ENCODE results near the gene PDK4.
"Not testable (repeated sequence)": the region's sequence is repeated elsewhere in the genome, so short reads cannot be mapped to it uniquely, and the experiment has no call there.

PDK4 gene

GRCh38 chr7:95605275-95605674, 9.0 kb upstream of the PDK4 start:
- in situ Hi-C loops (cut with MboI; ENCODE audit: low sequenced_read_pairs) = no loop called here

GRCh38 chr7:95604811-95605210, 8.5 kb upstream of the PDK4 start:
- in situ Hi-C loops (cut with MboI; ENCODE audit: low sequenced_read_pairs) = not testable (repeated sequence)

GRCh38 chr7:95604397-95604796, 8.1 kb upstream of the PDK4 start:
- in situ Hi-C loops (cut with MboI; ENCODE audit: low sequenced_read_pairs) = not testable (repeated sequence)

DNA sequence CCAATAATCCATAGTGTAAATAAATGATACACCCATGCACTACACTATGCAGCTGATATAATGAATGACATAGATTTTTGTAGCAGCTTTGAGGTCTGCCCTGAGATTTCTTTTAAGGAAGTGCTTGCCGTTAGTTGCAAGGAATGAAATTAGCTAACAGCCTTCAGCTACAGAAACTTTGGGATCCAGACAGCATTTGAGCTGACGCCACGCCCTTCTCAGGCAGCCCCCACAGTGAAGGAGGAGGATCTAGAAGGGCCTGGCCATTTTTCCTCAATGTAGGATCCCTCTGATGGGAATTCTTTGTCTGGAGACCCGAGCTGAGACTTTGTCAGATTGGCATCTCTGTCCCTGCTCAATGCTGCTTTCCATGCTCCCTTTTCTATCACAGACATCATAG, 6.1 kb upstream of the PDK4 start:
- in situ Hi-C loops (cut with MboI; ENCODE audit: low sequenced_read_pairs) = no loop called here

- in situ Hi-C loops (cut with MboI; ENCODE audit: low sequenced_read_pairs) = no loop called here
Measured at GRCh38 chr7:95601316-95601715, 5.0 kb upstream of the PDK4 start.

DNA sequence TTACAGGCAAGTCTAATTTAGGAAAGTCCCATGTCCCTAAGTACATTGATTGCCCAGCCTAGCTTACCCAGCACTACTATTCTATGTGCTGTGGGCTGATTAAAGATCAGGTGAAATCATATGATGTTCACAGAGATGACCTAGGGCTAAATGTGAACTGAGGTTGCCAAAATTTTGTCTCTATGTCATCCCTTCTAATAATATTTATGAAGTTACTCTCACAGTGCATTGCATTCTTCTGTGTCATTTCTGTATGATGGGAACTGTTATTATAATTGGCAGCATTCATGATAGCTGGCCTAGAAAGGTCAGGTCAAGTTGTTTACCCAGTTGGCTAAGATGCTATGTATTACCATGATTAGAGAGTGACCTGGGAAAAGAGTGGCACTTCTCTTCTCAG, 2.8 kb upstream of the PDK4 start:
- in situ Hi-C loops (cut with MboI; ENCODE audit: low sequenced_read_pairs) = no loop called here

- in situ Hi-C loops (cut with MboI; ENCODE audit: low sequenced_read_pairs) = no loop called here
Measured at GRCh38 chr7:95598511-95598910, 2.2 kb upstream of the PDK4 start.

GRCh38 chr7:95595746-95596197, 544 bp downstream of the PDK4 start:
- in situ Hi-C loops (cut with MboI; ENCODE audit: low sequenced_read_pairs) = no loop called here

DNA sequence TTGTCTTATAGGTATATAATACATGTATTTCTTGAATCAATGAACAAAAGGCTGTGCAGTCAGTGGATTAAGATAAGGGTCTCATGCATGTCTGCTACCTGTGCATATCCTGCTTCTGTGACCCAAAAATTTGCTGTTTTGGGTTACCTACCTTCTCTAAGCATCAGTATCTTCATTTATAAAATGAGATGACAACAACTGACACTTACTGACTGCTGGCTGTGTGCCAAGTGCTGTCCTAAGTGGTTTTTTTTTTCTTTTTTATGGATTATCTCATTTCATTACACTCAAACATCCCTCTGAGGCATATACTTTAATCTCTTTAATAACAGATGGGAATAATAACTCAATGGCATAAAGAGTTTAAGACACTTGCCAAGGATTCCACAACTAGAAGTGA, 2.1 kb downstream of the PDK4 start:
- in situ Hi-C loops (cut with MboI; ENCODE audit: low sequenced_read_pairs) = no loop called here

DNA sequence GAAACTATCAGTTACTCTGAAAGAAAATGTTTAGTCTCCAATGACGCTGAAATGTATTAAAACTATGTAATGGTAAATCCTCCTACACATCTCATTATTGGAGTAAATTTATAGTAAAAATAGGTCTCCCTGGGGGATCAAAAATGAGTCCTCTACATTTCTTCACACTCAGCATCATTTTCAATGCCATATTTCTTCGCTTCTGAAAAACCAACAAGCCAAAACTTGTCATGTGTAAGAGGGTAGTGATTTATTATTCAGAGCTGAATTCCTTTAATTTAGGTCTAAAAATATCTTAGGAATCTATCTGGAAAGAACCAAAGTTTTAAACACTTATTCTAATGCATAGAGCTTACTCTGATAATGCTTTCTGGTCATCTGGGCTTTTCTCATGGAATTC, 3.0 kb downstream of the PDK4 start:
- in situ Hi-C loops (cut with MboI; ENCODE audit: low sequenced_read_pairs) = no loop called here

DNA sequence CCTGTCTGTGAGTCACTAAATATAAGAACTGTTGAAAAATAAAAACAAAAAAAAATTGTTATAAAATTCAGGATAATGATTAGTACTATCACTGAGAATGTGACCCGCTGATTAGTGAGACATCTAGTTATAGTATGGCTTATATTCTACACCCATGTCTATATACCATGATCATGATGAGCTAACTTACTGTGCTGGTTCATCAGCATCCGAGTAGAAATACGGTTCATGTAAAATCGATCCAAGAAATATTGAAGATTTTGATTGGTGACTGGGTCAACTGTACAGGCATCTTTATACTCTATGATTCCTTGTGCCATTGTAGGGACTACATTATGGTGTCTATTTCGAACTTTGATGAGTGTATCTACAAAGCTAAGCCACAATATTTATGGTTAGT, 3.7 kb downstream of the PDK4 start:
- in situ Hi-C loops (cut with MboI; ENCODE audit: low sequenced_read_pairs) = no loop called here

GRCh38 chr7:95590387-95591248, 5.7 kb downstream of the PDK4 start:
- in situ Hi-C loops (cut with MboI; ENCODE audit: low sequenced_read_pairs) = no loop called here

DNA sequence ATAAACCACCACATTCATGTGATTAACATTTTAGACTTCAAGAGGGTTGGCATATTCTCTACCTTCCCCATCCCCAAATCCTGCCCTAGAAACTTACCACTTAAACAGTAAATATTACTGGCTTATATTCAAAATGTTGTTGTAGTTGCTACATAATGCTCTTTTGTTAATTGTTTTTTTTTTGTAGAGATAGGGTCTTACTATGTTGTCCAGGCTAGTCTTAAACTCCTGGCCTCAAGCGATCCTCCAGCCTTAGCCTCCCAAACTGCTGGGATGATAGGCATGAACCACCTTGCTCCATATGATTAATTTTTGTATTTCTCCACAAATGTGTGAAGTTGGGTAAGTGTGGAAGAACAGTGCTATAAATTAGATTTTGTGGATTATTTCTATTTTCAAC, 6.5 kb downstream of the PDK4 start:
- in situ Hi-C loops (cut with MboI; ENCODE audit: low sequenced_read_pairs) = no loop called here

DNA sequence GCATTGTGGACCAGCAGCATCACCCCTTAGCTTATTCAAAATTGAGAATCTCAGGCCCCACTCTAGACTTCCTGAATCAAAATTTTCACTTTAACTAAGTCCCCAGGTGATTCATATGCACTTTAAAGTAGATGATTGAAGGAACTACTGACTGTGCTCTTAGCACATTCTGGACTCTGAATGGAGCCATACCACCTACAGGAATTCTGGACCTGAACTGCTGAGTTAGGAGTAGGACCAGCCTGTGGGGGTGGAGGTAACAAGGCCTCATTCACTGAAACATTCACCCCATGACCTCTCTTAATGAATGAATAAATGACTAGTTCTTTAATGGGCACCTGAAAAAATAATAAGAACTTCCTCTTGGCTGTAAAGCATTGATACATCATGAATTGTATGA, 7.3 kb downstream of the PDK4 start:
- in situ Hi-C loops (cut with MboI; ENCODE audit: low sequenced_read_pairs) = no loop called here

DNA sequence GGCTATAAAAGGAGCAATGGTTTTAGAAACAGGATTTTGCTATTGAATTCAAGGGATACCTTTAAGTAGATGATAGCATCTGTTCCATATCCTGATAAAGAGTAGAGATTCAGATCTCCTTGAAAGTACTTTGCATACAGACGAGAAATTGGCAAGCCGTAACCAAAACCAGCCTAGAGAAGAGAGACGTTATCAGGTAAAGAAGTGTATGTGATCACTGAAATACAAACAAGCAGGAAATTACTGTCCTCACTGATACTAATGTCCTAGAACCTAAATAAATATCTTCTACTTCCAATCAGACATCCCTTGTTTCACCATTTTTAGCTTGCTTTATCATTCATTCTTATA, 9.4 kb downstream of the PDK4 start:
- in situ Hi-C loops (cut with MboI; ENCODE audit: low sequenced_read_pairs) = no loop called here

GRCh38 chr7:95585426-95585789, 10.9 kb downstream of the PDK4 start:
- in situ Hi-C loops (cut with MboI; ENCODE audit: low sequenced_read_pairs) = no loop called here

- in situ Hi-C loops (cut with MboI; ENCODE audit: low sequenced_read_pairs) = no loop called here
Measured at GRCh38 chr7:95584769-95585425, 11.4 kb downstream of the PDK4 start.

DNA sequence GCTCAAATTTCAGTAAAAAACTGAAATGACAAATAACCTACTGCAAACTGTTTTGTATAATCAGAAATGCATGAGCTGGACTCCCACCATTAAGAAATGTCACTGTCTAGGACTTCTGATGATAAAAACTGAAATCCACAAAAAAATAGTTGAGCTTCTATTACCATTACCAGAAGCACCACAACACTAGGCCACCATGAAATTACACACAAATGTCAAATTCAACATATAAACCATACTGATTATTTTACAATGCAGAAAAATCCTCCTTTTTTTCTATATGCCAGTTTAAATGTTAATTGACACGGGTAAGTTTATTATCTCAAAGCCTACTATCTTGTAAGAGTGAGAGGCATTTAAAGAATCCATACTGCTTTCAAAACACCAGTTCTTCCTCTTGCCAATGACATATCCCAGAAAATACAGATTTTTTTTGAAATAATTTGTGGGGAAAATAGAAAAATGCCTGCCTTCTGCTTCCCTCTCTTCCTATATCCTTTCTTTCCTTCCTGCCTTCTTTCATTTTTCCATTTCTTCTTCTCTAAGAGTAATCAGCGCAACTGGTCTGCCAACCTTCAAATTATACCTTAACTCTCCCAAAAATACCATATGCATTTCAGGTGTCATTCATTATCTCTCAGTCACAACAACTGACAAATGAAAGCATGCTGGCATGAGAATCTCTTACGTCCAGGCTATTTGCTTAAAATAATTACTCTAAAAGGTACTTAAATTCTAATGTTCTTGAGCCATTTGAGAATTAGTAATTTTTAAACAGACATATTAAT, 12.3 kb downstream of the PDK4 start:
- in situ Hi-C loops (cut with MboI; ENCODE audit: low sequenced_read_pairs) = no loop called here

GRCh38 chr7:95582578-95583293, 13.6 kb downstream of the PDK4 start:
- in situ Hi-C loops (cut with MboI; ENCODE audit: low sequenced_read_pairs) = no loop called here

GRCh38 chr7:95581467-95581866, 14.8 kb downstream of the PDK4 start:
- in situ Hi-C loops (cut with MboI; ENCODE audit: low sequenced_read_pairs) = no loop called here

- in situ Hi-C loops (cut with MboI; ENCODE audit: low sequenced_read_pairs) = no loop called here
Measured at GRCh38 chr7:95579318-95579717, 17.0 kb downstream of the PDK4 start.
